ENCODE measurements around the gene SORCS3.

GRCh38 chr10:104802941-104803340, 161.9 kb downstream of the SORCS3 start:
- TF ChIP-seq CTCF (IDR thresholded peaks at IDR 0.05 in 4 of 5, conservative IDR thresholded peaks at IDR 0.05 in 1 of 5) (no peak), POLR2A (IDR thresholded peaks at IDR 0.05) (no peak)
